Activated CD4-positive, alpha-beta T cell treated with anti-CD3 and anti-CD28 coated beads, Interleukin-2, amount 10 ng/mL, durations not matched to agents 24 days and 14 days (primary cell): ENCODE measurements around the gene CCDC85C. TPM values are rescaled to one million over a fixed set of nuclear protein-coding genes. Genes with fewer than 3 reads are reported as not detected.

Experiments used
- DNase-seq: peaks from one replicate; pipeline ENCODE4 v3.0.0; 2022
- H3K27ac Mint-ChIP-seq: one replicate; pipeline ENCODE4 v1.8.0; 2022; ENCODE audit warnings: mild to moderate bottlenecking, mixed read lengths
- H3K27me3 Mint-ChIP-seq: one replicate; pipeline ENCODE4 v1.8.0; 2022; ENCODE audit warnings: mixed read lengths
- H3K36me3 Mint-ChIP-seq: one replicate; pipeline ENCODE4 v1.8.0; 2022; ENCODE audit warnings: low read depth, mild to moderate bottlenecking, mixed read lengths
- H3K4me1 Mint-ChIP-seq: one replicate; pipeline ENCODE4 v1.8.0; 2021; ENCODE audit warnings: mixed read lengths
- H3K4me3 Mint-ChIP-seq: one replicate; pipeline ENCODE4 v1.8.0; 2022; ENCODE audit warnings: mild to moderate bottlenecking, moderate library complexity, mixed read lengths
- H3K9me3 Mint-ChIP-seq: one replicate; pipeline ENCODE4 v1.8.0; 2021; ENCODE audit warnings: mixed read lengths
- intact Hi-C: fragments of 100-400 bp; cut with micrococcal nuclease; formaldehyde crosslinking; loops from one replicate; pipeline ENCODE4 v1.15.1; 2023
- total RNA-seq: library from RNA; stranded (reverse); gene quantifications from 2 replicates; pipeline ENCODE4 v1.2.3, GENCODE V29; 2022

Gene CCDC85C
- total RNA-seq, 1 donor from 2014 or later = 6.7 TPM

GRCh38 chr14:99548871-99549515, 55.0 kb downstream of the CCDC85C start:
- H3K36me3 Mint-ChIP-seq = no peaks in the 10 kb centered on the region
- H3K4me1 Mint-ChIP-seq = no peaks in the 10 kb centered on the region
- H3K27ac Mint-ChIP-seq = no peak overlapping the region
- no peak overlapping the region for H3K4me3 Mint-ChIP-seq
- DNase-seq = no peak
- H3K27me3 Mint-ChIP-seq = no peaks in the 10 kb centered on the region
- intact Hi-C loops = no loop called here
- no peaks in the 10 kb centered on the region for H3K9me3 Mint-ChIP-seq

DNA sequence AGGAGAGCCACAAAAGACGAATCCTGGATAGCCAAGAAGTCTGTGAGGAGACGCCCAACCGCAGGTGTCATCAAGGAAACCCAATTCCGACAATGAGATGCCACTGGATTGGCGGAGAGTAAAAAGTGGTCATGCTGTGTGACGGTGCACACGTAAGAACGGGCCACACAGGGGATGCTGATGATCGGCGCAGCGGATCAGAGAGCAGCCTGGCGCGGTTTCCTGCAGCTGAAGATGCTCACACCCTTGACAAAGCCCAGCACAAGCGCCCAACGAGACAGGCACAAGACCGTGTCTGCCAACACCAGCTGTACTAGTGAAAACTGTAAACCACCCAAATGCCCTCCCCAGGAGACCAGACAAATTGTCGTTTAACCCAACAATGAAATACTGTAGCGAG, 55.8 kb downstream of the CCDC85C start:
- intact Hi-C loops = no loop called here
- H3K27me3 Mint-ChIP-seq = no peaks in the 10 kb centered on the region
- H3K27ac Mint-ChIP-seq = no peak overlapping the region

DNA sequence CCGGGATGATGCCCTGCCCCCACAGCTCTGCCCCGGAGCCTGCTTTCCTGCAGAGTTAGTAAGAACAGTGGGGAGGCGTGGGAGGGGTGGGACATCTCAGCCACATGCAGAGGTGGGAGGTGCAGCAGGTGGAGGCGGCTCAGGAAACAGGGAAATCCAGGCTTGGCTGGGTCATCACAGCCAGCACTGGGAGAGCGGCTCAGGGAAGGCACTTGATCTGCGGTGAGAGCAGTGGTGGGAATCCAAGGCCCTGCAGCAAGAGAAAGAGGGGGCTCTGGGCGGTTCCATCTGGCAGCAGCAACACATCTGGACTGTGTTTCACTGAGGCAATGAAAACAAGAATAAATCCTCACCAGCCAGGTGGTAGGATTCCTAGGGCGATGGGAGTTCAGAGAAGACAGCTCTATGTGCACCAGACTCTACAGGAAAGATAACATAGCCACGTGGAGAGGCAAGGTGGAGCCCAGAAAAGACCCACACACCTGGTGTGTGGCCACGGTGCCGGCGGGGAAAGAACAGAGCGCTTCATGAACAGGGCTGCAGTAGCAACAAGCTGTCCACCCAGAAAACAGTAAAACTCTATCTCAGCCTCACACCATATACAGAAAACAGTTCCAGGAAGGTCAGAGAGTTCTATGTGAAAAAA, 57.6 kb downstream of the CCDC85C start:
- DNase-seq = no peak
- H3K4me1 Mint-ChIP-seq = no peaks in the 10 kb centered on the region
- intact Hi-C loops = no loop called here
- no peak overlapping the region for H3K4me3 Mint-ChIP-seq
- H3K36me3 Mint-ChIP-seq = no peaks in the 10 kb centered on the region
- no peaks in the 10 kb centered on the region for H3K27me3 Mint-ChIP-seq
- H3K9me3 Mint-ChIP-seq = no peaks in the 10 kb centered on the region
- H3K27ac Mint-ChIP-seq = no peak overlapping the region

More for the DNA sequence above, 55.8 kb downstream of the CCDC85C start:
- Mint-ChIP-seq H3K4me3 (no peak overlapping the region), H3K36me3 (no peaks in the 10 kb centered on the region), H3K9me3 (no peaks in the 10 kb centered on the region), H3K4me1 (no peaks in the 10 kb centered on the region)
- no peak for DNase-seq

GRCh38 chr14:99545586-99545985, 58.4 kb downstream of the CCDC85C start:
- no peaks in the 10 kb centered on the region for H3K27me3 Mint-ChIP-seq
- H3K36me3 Mint-ChIP-seq = no peaks in the 10 kb centered on the region
- DNase-seq = no peak
- H3K4me3 Mint-ChIP-seq = no peak overlapping the region
- intact Hi-C loops = no loop called here
- H3K4me1 Mint-ChIP-seq = no peaks in the 10 kb centered on the region
- H3K9me3 Mint-ChIP-seq = no peaks in the 10 kb centered on the region
- no peak overlapping the region for H3K27ac Mint-ChIP-seq

DNA sequence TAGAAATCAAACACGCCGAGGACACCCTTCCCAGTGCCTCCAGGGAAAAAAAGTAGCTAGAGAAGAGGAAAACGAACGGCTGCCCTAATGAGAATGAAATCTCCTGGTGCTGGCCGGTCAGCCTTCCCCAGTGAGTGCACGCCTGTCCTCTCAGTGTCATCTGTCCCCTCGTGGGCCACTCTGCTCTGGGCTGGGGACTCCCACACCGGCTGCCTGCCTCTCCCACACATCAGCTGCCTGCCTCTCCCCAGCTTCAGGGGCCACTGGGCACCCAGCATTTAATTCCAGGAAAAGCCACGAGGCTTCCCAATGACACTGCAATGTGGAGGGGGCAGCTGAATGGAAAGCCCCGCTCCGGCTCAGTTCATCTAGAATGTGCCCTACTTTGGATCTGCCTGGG, 59.0 kb downstream of the CCDC85C start:
- H3K4me3 Mint-ChIP-seq = no peak overlapping the region
- no peaks in the 10 kb centered on the region for H3K4me1 Mint-ChIP-seq
- intact Hi-C loops = no loop called here
- H3K9me3 Mint-ChIP-seq = no peaks in the 10 kb centered on the region
- H3K36me3 Mint-ChIP-seq = no peaks in the 10 kb centered on the region
- DNase-seq = no peak
- no peak overlapping the region for H3K27ac Mint-ChIP-seq
- no peaks in the 10 kb centered on the region for H3K27me3 Mint-ChIP-seq

GRCh38 chr14:99543985-99544384, 60.0 kb downstream of the CCDC85C start:
- Mint-ChIP-seq H3K27ac (no peak overlapping the region), H3K4me1 (no peaks in the 10 kb centered on the region), H3K9me3 (no peaks in the 10 kb centered on the region), H3K4me3 (no peak overlapping the region), H3K36me3 (no peaks in the 10 kb centered on the region), H3K27me3 (no peaks in the 10 kb centered on the region)
- intact Hi-C loops = no loop called here
- DNase-seq = no peak

GRCh38 chr14:99543370-99543769, 60.6 kb downstream of the CCDC85C start:
- no peak for DNase-seq
- H3K4me1 Mint-ChIP-seq = no peaks in the 10 kb centered on the region
- intact Hi-C loops = no loop called here
- H3K9me3 Mint-ChIP-seq = no peaks in the 10 kb centered on the region
- no peaks in the 10 kb centered on the region for H3K36me3 Mint-ChIP-seq
- no peak overlapping the region for H3K4me3 Mint-ChIP-seq
- no peaks in the 10 kb centered on the region for H3K27me3 Mint-ChIP-seq
- no peak overlapping the region for H3K27ac Mint-ChIP-seq

GRCh38 chr14:99542566-99542965, 61.4 kb downstream of the CCDC85C start:
- Mint-ChIP-seq H3K4me3 (no peak overlapping the region), H3K27ac (no peak overlapping the region), H3K4me1 (no peaks in the 10 kb centered on the region), H3K9me3 (no peaks in the 10 kb centered on the region), H3K27me3 (no peaks in the 10 kb centered on the region), H3K36me3 (no peaks in the 10 kb centered on the region)
- intact Hi-C loops = no loop called here
- no peak for DNase-seq

- Mint-ChIP-seq H3K36me3 (no peaks in the 10 kb centered on the region), H3K9me3 (no peaks in the 10 kb centered on the region), H3K27me3 (no peaks in the 10 kb centered on the region), H3K4me1 (no peaks in the 10 kb centered on the region), H3K27ac (no peak overlapping the region), H3K4me3 (no peak overlapping the region)
- intact Hi-C loops = no loop called here
- no peak for DNase-seq
Observed at GRCh38 chr14:99541677-99542470, 62.1 kb downstream of the CCDC85C start.

- Mint-ChIP-seq H3K27ac (no peak overlapping the region), H3K9me3 (no peaks in the 10 kb centered on the region), H3K36me3 (no peaks in the 10 kb centered on the region), H3K4me3 (no peak overlapping the region), H3K4me1 (no peaks in the 10 kb centered on the region), H3K27me3 (no peaks in the 10 kb centered on the region)
- intact Hi-C loops = no loop called here
- DNase-seq = no peak
Observed at GRCh38 chr14:99541211-99541610, 62.8 kb downstream of the CCDC85C start.

DNA sequence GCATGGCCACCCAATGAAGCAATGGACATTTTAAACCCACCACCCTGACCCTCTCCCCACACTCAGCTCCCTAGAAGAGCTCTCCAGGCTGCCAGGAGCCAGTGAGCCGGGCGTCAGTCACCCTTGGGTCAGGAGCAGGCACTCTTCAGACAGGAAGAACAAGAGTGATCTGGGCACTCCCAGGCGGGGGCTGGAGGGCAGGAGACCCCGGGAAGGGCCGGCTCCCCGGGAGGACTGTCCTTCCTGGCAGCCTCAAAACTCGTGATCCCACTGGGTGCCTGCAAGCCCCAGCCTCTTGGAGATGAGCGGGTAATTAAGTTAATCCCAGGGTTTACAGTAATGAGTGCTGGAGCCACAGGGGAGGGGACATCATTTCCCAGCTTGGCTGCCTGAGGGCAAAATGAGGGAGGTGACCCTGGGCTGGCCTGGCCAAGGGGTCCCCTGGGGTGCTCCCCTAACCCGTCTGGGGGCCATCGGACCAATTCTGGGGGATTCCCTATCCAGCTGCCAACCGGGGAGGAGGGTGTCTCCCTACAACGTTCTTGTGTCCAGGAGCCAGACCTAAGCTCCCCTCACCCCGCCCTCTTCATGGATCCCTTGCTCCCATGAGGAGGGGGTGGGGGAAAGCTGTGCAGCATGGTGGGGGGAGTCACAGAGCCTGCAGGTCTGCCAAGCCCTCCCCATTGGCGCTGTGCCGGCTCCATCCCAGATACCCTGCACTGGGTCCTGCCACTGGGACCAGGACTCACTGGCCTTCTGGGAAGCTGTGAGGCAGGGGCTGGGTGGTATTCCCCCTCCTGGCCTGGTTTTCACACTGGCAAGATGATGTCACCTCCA, 63.6 kb downstream of the CCDC85C start:
- DNase-seq = no peak
- H3K4me3 Mint-ChIP-seq = no peak overlapping the region
- intact Hi-C loops = no loop called here
- H3K27ac Mint-ChIP-seq = no peak overlapping the region
- no peaks in the 10 kb centered on the region for H3K4me1 Mint-ChIP-seq
- no peaks in the 10 kb centered on the region for H3K27me3 Mint-ChIP-seq
- no peaks in the 10 kb centered on the region for H3K9me3 Mint-ChIP-seq
- no peaks in the 10 kb centered on the region for H3K36me3 Mint-ChIP-seq

DNA sequence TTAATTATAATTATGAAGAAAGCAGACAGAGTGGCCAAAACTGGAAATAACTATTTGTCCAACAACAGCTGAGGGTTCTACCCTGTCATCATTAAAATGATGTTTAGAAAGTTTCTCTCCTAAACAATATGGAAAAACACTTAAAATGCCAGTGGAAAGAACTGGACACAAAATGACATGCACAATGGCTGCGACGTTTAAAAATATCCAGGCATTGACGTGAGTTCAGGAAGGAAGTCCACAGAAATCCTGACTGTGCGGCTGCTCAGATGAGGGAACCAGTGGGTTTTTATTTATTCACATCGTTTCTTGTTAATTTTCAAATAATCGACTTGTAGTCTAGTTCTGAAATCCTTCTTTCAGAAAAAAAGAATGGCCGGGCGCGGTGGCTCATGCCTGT, 64.5 kb downstream of the CCDC85C start:
- H3K36me3 Mint-ChIP-seq = no peaks in the 10 kb centered on the region
- H3K4me3 Mint-ChIP-seq = no peak overlapping the region
- DNase-seq = no peak
- intact Hi-C loops = no loop called here
- no peak overlapping the region for H3K27ac Mint-ChIP-seq
- H3K4me1 Mint-ChIP-seq = no peaks in the 10 kb centered on the region
- no peaks in the 10 kb centered on the region for H3K9me3 Mint-ChIP-seq
- H3K27me3 Mint-ChIP-seq = no peaks in the 10 kb centered on the region

GRCh38 chr14:99538733-99539132, 65.3 kb downstream of the CCDC85C start:
- no peak overlapping the region for H3K4me3 Mint-ChIP-seq
- no peak for DNase-seq
- no peaks in the 10 kb centered on the region for H3K4me1 Mint-ChIP-seq
- no peaks in the 10 kb centered on the region for H3K36me3 Mint-ChIP-seq
- no peaks in the 10 kb centered on the region for H3K27me3 Mint-ChIP-seq
- intact Hi-C loops = no loop called here
- no peaks in the 10 kb centered on the region for H3K9me3 Mint-ChIP-seq
- no peak overlapping the region for H3K27ac Mint-ChIP-seq

- H3K9me3 Mint-ChIP-seq = no peaks in the 10 kb centered on the region
- H3K27me3 Mint-ChIP-seq = no peaks in the 10 kb centered on the region
- DNase-seq = no peak
- intact Hi-C loops = no loop called here
- no peaks in the 10 kb centered on the region for H3K4me1 Mint-ChIP-seq
- no peak overlapping the region for H3K4me3 Mint-ChIP-seq
- no peak overlapping the region for H3K27ac Mint-ChIP-seq
- H3K36me3 Mint-ChIP-seq = no peaks in the 10 kb centered on the region
Observed at GRCh38 chr14:99538275-99538674, 65.7 kb downstream of the CCDC85C start.
